ENCODE measurements around the gene ASZ1. TPM values are rescaled to one million over a fixed set of nuclear protein-coding genes. Genes with fewer than 3 reads are reported as not detected.

ASZ1 gene
- polyA plus RNA-seq, 1 donor from 2014 or later, result not detected

Other genes with a start within 250 kb of the ASZ1 start
- gene WNT2, start 104.4 kb downstream of the ASZ1 start, polyA plus RNA-seq, result 0.16 TPM in 1 of 2 replicates, not detected in the other
- not detected in 2 replicates for gene CFTR, start 52.5 kb upstream of the ASZ1 start, polyA plus RNA-seq

All from neural cell (in vitro differentiated cells).